Epithelial cell of proximal tubule (primary cell): ENCODE results near the gene GFRA4. TPM values are rescaled to one million over a fixed set of nuclear protein-coding genes. Genes with fewer than 3 reads are reported as not detected.

ENCODE experiments used
- DNase-seq: peaks from one replicate; pipeline ENCODE4 v3.0.0-alpha.2; 2011; ENCODE audit warnings: low read depth
- H3K4me3 ChIP-seq: 2 replicates; pipeline ENCODE4 v1.5.1; 2011; ENCODE audit warnings: low read depth, mild to moderate bottlenecking, low read length
- total RNA-seq: library from RNA; depleted of rRNA; stranded (reverse); fragments of >200 nt; gene quantifications from 2 replicates; pipeline ENCODE4 v1.2.3, GENCODE V29; 2015
- TF ChIP-seq, protein P1 (sequence below): conservative IDR thresholded peaks from 2 replicates; pipeline ENCODE4 v1.5.1; 2012; ENCODE audit warnings: low read depth, mild to moderate bottlenecking, low read length

GFRA4 gene
- total RNA-seq, 1 donor from 2014 or later, result not detected

DNA sequence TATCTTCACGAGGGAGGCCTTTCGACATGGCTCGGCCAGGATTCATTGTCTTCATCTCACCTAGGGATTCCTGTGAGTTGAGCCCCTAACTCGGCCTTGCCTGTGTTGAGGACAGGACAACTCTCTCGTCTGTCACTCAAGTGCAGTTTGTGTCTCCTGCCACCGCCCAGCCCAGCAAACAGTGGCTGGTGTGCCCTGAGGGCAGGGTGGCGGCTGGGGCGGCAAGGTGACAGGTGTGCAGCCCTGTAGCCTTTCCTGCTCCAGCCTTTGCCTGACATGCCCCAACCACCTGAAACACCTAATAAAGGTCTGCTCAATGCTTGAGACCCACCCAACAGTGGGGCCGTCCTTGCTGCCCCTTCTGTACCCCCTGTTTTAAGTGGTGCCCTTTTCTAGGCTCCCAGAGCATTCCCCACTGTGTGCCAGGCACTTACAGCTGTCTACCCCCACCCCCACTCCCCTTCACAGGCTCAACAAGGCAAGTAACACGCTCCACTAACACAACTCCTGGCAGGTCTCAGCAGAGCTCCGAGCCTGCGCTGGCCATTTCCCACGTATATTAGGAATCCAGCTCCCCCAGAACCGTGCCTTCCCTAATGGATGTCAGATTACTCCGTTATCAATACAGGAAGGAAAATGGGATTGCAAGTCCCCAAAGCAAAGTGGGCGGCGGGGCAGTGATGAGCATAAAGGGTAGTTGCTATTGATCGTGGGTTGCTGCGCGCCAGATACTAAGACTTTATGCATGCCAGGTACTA lies 17.7 kb downstream of the GFRA4 start:
- H3K4me3 ChIP-seq, result no peak overlapping the region
- TF ChIP-seq, protein P1, sequence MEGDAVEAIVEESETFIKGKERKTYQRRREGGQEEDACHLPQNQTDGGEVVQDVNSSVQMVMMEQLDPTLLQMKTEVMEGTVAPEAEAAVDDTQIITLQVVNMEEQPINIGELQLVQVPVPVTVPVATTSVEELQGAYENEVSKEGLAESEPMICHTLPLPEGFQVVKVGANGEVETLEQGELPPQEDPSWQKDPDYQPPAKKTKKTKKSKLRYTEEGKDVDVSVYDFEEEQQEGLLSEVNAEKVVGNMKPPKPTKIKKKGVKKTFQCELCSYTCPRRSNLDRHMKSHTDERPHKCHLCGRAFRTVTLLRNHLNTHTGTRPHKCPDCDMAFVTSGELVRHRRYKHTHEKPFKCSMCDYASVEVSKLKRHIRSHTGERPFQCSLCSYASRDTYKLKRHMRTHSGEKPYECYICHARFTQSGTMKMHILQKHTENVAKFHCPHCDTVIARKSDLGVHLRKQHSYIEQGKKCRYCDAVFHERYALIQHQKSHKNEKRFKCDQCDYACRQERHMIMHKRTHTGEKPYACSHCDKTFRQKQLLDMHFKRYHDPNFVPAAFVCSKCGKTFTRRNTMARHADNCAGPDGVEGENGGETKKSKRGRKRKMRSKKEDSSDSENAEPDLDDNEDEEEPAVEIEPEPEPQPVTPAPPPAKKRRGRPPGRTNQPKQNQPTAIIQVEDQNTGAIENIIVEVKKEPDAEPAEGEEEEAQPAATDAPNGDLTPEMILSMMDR, result no peak
- DNase-seq, result no peak

DNA sequence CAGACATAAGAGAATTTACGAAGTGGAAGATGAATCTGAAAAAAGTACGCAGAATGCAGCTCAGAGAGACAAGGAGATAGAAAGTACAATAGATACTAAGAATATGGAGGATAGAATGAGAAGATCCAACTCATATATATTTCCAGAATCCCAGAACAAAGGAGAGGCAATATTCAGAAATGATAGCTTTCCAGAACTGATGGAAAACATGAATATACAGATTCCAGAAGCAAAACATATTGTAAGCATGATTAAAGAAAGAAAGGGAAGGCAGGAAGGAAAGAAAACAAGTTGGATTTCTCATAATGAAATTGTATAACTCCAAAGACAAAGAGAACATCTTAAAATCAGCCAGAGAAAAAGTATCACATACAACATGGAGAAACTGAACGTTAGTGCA lies 22.9 kb downstream of the GFRA4 start:
- TF ChIP-seq, protein P1, result no peak
- no peak overlapping the region for H3K4me3 ChIP-seq
- no peak for DNase-seq

DNA sequence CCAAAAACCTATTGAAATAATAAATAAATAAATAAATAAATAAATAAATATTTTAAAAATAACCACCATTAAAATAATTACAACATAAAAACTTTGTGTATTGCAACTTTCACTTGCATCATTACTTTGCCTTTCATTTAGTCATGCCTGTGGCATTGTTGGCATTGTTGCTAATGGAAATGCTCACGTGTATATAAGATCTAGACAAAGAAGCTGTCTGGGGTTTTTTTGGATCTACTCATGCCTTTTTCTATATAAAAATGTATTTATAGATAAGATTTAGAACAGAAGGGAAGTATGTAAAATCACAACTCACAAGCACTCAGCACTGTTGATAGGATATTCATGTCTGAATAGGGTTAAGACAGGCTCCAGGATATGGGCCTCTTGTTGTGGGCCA lies 27.9 kb downstream of the GFRA4 start:
- TF ChIP-seq, protein P1, result no peak
- no peak for DNase-seq
- H3K4me3 ChIP-seq, result no peak overlapping the region

DNA sequence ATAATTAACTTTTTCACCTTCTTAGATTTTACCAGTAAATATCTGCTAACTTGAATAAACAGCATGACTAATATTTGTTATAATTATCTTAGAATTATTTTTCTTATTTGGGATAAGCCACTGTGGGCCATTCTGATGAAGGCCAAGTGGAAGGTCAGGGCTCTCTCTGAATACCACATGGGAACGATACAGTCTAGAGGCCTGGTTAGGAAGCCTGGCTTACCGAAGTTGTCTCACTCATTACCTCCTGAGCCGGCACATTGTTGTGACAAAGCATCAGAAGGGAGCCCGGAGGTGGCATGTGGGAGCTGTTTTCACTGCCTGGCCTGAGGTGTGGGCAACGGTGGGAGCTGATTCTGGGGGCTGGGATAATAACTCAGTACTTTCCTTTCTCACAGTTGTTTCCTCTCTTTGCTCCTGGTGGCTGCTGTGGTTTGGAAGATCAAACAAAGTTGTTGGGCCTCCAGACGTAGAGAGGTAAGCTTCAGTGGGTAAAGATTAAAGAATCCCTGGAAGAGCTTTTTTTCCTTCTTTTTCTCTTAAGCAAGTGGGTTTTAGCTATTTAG lies 29.2 kb downstream of the GFRA4 start:
- H3K4me3 ChIP-seq, result no peak overlapping the region
- TF ChIP-seq, protein P1, result no peak
- no peak for DNase-seq

DNA sequence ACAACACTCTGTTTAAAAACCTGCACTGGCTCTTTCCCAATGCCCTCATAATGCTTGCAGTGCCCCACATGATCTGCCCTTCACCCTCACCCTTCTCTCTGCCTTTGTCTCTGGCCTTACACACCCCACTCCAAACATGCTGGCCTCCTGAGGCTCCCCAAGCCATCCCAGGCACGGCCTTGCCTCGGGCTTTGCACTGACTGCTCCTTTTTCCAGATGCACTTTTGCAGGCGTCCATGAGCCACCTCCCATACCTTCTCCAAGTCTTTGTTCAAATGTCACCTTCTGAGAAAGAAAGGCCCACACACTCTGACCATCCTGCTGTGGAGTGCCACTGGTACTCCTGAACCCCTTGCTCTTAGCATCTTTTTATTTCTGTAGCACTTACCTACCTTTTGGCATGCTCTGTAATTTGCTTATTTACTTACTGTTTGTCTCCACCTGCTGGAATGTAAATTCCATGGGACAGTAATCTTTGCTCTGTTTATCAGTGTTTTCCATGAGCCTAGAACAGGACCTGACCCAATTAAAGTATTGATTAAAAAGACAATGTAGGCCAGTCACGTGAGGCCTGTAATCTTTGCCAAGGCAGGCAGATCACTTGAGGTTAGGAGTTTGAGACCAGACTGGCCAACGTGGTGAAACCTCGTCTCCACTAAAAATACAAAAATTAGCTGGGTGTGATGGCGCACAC lies 30.7 kb downstream of the GFRA4 start:
- no peak for DNase-seq
- H3K4me3 ChIP-seq, result no peak overlapping the region
- TF ChIP-seq, protein P1, result peak; percentile 39

DNA sequence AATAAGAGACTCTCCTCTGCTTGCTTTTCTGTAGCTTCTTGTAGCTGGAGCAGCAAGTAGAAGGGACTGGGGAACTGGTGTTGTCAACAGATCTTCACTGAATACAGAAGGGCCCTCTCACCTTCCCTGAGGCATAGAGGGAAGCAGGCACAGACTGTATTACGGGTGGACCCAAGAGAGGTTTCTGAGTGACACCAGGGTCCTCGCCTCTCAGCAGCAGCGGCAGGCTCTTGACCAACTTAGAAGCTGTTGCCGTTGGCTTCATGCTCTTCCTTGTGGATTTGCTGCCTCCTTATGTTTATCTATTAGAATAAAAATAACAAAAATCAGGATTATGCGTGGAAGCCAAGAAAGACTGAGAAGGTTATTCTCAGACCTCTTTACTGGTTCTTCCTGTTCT lies 31.7 kb downstream of the GFRA4 start:
- H3K4me3 ChIP-seq, result no peak overlapping the region

More for the DNA sequence above, 31.7 kb downstream of the GFRA4 start:
- TF ChIP-seq, protein P1, result no peak
- DNase-seq, result no peak
